Choroid plexus epithelial cell (primary cell): ENCODE data around the gene MICAL3.

Experiments used
- DNase-seq: peaks from one replicate; pipeline ENCODE4 v3.0.0-alpha.2; 2010; ENCODE audit warnings: low read depth
- H3K4me3 ChIP-seq: 2 replicates; pipeline ENCODE4 v1.5.1; 2011; ENCODE audit warnings: low read depth, mild to moderate bottlenecking, control low read depth, low read length, moderate library complexity
- TF ChIP-seq, protein P1 (sequence below): conservative IDR thresholded peaks from 2 replicates; pipeline ENCODE4 v1.5.1; 2011; ENCODE audit warnings: low read depth, mild to moderate bottlenecking, control low read depth, inconsistent platforms, low read length, moderate library complexity

The MICAL3 gene

DNA sequence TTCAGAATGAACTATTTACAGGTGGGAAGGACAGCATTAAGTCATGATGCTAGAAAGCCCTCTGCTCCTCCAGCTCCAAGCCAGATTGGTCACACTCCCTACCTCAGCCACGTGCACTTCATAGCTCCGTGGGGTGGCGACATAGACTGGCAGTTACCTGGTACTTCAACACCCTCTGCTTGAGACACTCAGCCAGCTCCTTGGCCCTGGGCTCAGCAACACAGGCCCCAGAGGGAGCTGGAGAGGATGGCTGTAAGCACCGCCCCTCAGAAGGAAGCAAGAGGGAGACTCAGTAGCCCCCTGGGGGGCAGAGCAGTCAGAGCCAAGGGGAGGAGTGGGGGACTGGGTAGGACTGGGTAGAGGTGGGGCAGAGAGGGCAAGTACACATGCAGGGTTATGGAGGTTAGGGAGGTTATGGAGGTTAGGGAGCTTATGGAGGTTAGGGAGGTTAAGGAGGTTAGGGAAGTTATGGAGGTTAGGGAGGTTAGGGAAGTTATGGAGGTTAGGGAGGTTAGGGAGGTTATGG is 148.0 kb downstream of the MICAL3 start:
- DNase-seq, result no peak
- H3K4me3 ChIP-seq, result no peak overlapping the region
- TF ChIP-seq, protein P1, sequence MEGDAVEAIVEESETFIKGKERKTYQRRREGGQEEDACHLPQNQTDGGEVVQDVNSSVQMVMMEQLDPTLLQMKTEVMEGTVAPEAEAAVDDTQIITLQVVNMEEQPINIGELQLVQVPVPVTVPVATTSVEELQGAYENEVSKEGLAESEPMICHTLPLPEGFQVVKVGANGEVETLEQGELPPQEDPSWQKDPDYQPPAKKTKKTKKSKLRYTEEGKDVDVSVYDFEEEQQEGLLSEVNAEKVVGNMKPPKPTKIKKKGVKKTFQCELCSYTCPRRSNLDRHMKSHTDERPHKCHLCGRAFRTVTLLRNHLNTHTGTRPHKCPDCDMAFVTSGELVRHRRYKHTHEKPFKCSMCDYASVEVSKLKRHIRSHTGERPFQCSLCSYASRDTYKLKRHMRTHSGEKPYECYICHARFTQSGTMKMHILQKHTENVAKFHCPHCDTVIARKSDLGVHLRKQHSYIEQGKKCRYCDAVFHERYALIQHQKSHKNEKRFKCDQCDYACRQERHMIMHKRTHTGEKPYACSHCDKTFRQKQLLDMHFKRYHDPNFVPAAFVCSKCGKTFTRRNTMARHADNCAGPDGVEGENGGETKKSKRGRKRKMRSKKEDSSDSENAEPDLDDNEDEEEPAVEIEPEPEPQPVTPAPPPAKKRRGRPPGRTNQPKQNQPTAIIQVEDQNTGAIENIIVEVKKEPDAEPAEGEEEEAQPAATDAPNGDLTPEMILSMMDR, result peak; percentile 23

DNA sequence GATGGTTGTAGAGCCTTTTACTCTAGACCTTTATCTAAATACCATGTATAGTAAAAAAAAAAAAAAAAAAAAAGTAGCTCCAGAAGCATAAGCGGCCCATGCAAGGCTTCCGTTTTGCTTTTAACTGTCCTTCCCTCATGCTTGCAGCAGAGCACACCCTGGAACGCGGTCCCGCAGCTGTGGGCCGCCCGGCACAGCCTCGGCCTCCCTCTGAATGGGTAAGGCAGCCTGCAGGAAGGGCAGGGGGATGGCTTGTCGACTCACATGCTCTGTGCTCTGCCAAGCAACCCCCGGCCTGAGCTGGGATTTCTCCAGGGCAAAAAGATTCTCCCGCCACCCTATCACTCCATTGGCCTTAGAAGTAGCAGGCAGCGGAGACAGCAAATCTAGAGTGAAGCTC is 148.7 kb downstream of the MICAL3 start:
- no peak for DNase-seq
- TF ChIP-seq, protein P1, result no peak
- H3K4me3 ChIP-seq, result no peak overlapping the region

DNA sequence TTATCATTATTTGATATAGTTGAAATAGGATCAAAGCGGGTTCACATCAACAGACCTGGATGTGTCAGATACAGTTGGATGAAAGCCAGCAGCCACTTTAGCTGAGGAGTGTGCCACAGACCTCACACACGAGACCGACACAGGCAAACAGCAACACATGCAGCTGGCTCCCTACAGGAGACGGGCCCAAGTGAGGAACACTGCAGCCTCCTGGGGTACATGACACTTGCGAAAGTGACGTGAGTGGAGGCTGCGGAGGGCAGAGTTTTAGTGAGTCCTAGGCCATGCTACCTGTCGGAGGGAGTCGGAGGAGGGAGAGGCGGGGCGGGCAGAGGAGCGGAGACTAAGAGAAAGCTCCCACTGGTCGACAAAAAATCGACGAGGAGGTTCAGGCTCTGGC is 149.2 kb downstream of the MICAL3 start:
- TF ChIP-seq, protein P1, result no peak
- DNase-seq, result no peak
- H3K4me3 ChIP-seq, result no peak overlapping the region

DNA sequence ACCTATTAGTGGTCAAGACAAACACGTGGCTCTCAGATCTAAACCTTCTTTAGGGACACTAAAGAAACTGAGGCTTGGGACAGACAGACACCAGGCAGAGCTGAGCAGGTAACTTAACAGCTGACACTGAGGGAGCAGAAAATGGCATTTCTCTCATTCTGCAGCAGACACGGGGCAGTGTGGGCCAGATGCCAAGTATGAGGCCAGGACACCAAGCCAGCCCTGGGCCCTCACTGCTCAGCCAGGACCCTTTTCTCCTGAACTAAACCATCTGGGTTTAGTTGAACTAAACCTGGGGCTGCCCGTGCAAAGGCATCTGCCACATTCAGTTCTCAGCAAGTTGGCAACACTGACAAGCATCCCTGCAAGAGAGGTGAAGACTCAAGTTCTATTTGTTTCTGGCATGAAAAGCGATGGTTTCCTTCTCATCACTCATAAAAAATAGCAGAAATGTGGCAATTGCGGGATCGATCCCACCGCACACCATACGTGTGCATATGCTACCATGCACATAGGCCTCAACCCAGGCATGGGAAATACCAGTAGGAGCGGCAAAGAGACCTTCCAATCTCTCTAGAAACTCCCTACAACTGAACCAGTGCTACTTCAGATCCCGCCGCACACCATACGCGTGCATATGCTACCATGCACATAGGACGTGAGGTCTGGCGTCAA is 150.0 kb downstream of the MICAL3 start:
- no peak for DNase-seq
- no peak overlapping the region for H3K4me3 ChIP-seq
- TF ChIP-seq, protein P1, result no peak

DNA sequence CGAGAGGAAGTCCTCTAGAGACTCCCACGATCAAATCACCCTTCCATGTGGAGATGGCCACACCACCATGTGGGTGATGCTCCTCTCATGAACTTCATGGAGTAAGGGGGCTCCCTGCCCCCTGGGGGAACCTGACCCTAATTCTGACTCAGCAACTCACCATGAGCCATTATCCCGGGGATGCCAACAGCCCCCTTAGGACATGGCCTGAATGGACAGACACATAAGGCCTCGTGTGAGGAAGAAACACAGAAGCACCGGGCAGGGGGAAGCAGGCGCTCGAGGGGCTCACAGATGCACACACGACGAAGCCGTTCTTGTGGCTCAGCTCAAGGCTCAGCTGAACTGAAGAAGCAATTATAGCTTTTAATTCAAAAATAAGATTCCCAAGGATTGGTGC is 150.6 kb downstream of the MICAL3 start:
- no peak overlapping the region for H3K4me3 ChIP-seq
- no peak for DNase-seq
- TF ChIP-seq, protein P1, result no peak

DNA sequence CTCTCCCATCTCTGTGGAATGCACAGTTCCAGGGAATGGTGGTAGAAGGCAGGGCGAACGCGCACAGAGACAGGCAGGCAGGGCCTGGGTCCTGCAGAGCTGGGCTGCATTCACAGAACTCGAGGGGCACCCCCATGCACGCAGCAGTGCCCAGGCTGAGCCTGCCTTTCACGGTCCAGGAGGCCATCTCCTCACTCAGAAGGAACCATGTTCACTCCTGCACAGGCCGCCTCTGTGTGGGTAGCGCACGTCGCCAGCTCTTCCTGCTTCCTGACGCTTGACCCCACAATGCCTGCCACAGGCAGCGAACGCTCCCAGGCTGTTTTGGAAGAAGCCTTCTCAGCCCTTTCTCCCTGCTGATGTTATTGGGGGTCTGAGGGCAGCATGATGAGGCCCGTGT is 151.2 kb downstream of the MICAL3 start:
- TF ChIP-seq, protein P1, result no peak
- H3K4me3 ChIP-seq, result no peak overlapping the region
- DNase-seq, result no peak

DNA sequence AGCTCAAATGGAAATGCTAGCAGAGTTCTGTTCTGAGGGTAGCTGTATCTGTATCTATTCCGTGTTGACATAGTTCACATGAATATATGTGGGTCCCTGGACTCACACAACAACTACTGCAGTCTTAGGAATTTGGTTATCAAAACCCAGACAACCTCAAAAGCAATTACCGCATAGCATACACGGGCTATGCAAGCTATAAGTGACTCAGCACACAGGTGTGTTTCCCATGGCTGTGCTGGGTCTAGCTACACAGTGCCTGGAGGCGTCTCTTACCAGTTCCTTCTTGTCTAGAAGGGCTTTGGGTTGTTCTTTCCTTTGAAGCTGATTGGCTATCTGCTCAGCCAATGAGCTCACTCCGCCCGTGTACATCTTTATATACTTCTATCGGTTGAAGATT is 151.9 kb downstream of the MICAL3 start:
- H3K4me3 ChIP-seq, result no peak overlapping the region
- no peak for DNase-seq
- TF ChIP-seq, protein P1, result no peak
